MM.1S (cell line): Measurements from ENCODE around the gene RGS7.

Experiments
- CTCF ChIP-seq: fragments of 300-600 bp; sonication (generic); IDR thresholded peaks from 2 replicates; pipeline ENCODE4 v1.5.1; 2016; ENCODE audit warnings: antibody characterized with exemption, low read length, mixed read lengths
- EZH2phosphoT487 ChIP-seq: fragments of 300-600 bp; sonication (generic); IDR thresholded peaks from 2 replicates; pipeline ENCODE4 v1.6.1; 2018; ENCODE audit warnings: antibody characterized with exemption, low read length

- no peak for TF ChIP-seq CTCF
- TF ChIP-seq EZH2phosphoT487: no peak
Measured at GRCh38 chr1:241270016-241270415, 87.0 kb downstream of the RGS7 start.
